Tibial nerve (tissue), 3 donors: Measurements from ENCODE around the gene CCT4.

ENCODE experiments used
- POLR2A ChIP-seq, 2 donors: fragments of 450-650 bp; IDR thresholded peaks; one replicate each; pipeline ENCODE4 v1.6.1; 2017; ENCODE audit warnings: antibody characterized with exemption in 2 of 2, mild to moderate bottlenecking in 2 of 2, moderate library complexity in 2 of 2
- TF ChIP-seq, protein P1 (sequence below), 5 experiments: fragments of 200-600 bp in 3 of 5; fragments of 450-650 bp in 2 of 5; sonication (generic) in 3 of 5; IDR thresholded peaks; one replicate each; pipeline ENCODE4 v1.5.1; 2016 to 2019; ENCODE audit warnings: antibody characterized with exemption in 5 of 5, mild to moderate bottlenecking in 3 of 5, moderate library complexity in 2 of 5

DNA sequence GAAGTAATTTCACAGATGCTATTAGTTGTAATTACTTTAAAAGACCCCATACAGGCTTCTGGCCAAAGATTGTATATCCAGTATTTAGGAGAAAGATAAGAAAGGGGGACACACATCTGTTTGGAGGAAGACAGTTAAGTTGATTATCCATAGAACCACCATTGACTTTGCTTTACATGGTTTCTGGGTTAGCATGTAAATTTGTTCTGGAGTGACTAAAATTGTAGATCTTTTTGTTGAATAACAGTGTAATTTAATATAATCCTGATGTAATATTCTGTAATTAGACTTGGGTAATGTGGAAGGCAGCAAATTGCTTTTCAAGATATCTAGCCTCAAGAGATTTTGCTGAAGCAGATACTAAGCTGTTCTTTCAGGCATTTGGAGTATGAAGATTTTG lies 34.3 kb upstream of the CCT4 start:
- TF ChIP-seq, protein P1, sequence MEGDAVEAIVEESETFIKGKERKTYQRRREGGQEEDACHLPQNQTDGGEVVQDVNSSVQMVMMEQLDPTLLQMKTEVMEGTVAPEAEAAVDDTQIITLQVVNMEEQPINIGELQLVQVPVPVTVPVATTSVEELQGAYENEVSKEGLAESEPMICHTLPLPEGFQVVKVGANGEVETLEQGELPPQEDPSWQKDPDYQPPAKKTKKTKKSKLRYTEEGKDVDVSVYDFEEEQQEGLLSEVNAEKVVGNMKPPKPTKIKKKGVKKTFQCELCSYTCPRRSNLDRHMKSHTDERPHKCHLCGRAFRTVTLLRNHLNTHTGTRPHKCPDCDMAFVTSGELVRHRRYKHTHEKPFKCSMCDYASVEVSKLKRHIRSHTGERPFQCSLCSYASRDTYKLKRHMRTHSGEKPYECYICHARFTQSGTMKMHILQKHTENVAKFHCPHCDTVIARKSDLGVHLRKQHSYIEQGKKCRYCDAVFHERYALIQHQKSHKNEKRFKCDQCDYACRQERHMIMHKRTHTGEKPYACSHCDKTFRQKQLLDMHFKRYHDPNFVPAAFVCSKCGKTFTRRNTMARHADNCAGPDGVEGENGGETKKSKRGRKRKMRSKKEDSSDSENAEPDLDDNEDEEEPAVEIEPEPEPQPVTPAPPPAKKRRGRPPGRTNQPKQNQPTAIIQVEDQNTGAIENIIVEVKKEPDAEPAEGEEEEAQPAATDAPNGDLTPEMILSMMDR (IDR thresholded peaks at IDR 0.05) = no peak
- TF ChIP-seq POLR2A (IDR thresholded peaks at IDR 0.05) = no peak
